CD4-positive, alpha-beta memory T cell (primary cell): ENCODE measurements around the gene FAM3C. TPM values are rescaled to one million over a fixed set of nuclear protein-coding genes. Genes with fewer than 3 reads are reported as not detected.

ENCODE experiments used
- CTCF ChIA-PET: fragments of 350-600 bp; sonication (Branson Sonifier 250); formaldehyde crosslinking; loops from one replicate; lab custom pipeline; 2021; ENCODE audit warnings: inconsistent platforms; ENCODE audit not compliant: partially characterized antibody; lab: Charles Lee
- POLR2A ChIA-PET: fragments of 350-600 bp; sonication (Branson Sonifier 250); formaldehyde crosslinking; loops from one replicate; lab custom pipeline; 2021; ENCODE audit not compliant: partially characterized antibody; lab: Charles Lee
- DNase-seq, 5 donors: peaks; one replicate each; pipeline versions ENCODE4 v3.0.0 to v3.0.0-alpha.2; 2020 to 2022; ENCODE audit warnings: mixed read lengths in 1 of 5
- H3K27ac ChIP-seq: one replicate; pipeline ENCODE4 v1.7.0; 2013; ENCODE audit warnings: low read depth, low read length
- H3K27me3 ChIP-seq: 2 replicates; pipeline ENCODE4 v1.7.0; 2013; ENCODE audit warnings: mild to moderate bottlenecking, low read length, moderate library complexity; ENCODE audit not compliant: insufficient read depth
- H3K36me3 ChIP-seq: 2 replicates; pipeline ENCODE4 v1.7.0; 2013; ENCODE audit warnings: mild to moderate bottlenecking, low read length, moderate library complexity; ENCODE audit not compliant: insufficient read depth
- H3K4me1 ChIP-seq: 2 replicates; pipeline ENCODE4 v1.7.0; 2013; ENCODE audit warnings: mild to moderate bottlenecking, low read length, moderate library complexity; ENCODE audit not compliant: insufficient read depth
- H3K4me3 ChIP-seq, 2 donors: one replicate each; pipeline ENCODE4 v1.7.0; 2013; ENCODE audit warnings: low read length in 2 of 2, mild to moderate bottlenecking in 1 of 2
- H3K9me3 ChIP-seq, 2 donors: one replicate each; pipeline ENCODE4 v1.7.0; 2013; ENCODE audit warnings: low read length in 2 of 2, control low read depth in 1 of 2; ENCODE audit not compliant: control insufficient read depth in 1 of 2
- H3K27ac Mint-ChIP-seq, 7 donors: one replicate each; pipeline ENCODE4 v1.8.0; 2020 to 2021; ENCODE audit warnings: mixed read lengths in 7 of 7, mild to moderate bottlenecking in 6 of 7, inconsistent platforms in 3 of 7, moderate library complexity in 3 of 7
- H3K27me3 Mint-ChIP-seq, 2 donors: one replicate each; pipeline ENCODE4 v1.8.0; 2020 to 2021; ENCODE audit warnings: mixed read lengths in 2 of 2
- H3K36me3 Mint-ChIP-seq, 2 donors: one replicate each; pipeline ENCODE4 v1.8.0; 2020 to 2021; ENCODE audit warnings: mixed read lengths in 2 of 2, inconsistent platforms in 1 of 2, mild to moderate bottlenecking in 1 of 2
- H3K4me1 Mint-ChIP-seq, 4 donors: one replicate each; pipeline ENCODE4 v1.8.0; 2020 to 2021; ENCODE audit warnings: mixed read lengths in 4 of 4, mild to moderate bottlenecking in 1 of 4
- H3K4me3 Mint-ChIP-seq, 8 donors: one replicate each; pipeline ENCODE4 v1.8.0; 2020 to 2021; ENCODE audit warnings: mixed read lengths in 8 of 8, mild to moderate bottlenecking in 7 of 8, moderate library complexity in 6 of 8, inconsistent platforms in 3 of 8
- H3K9me3 Mint-ChIP-seq, 8 donors: one replicate each; pipeline ENCODE4 v1.8.0; 2020 to 2021; ENCODE audit warnings: mixed read lengths in 8 of 8, mild to moderate bottlenecking in 5 of 8, inconsistent platforms in 3 of 8, moderate library complexity in 1 of 8
- intact Hi-C: fragments of 100-400 bp; cut with micrococcal nuclease; formaldehyde crosslinking; loops from one replicate; pipeline ENCODE4 v1.15.1; 2023
- polyA plus RNA-seq, 2 donors: library from polyadenylated mRNA; unstranded; fragments of 300-500 nt; fragmentation: Illumina TruSeq; gene quantifications; one replicate each; pipeline ENCODE4 v1.2.3, GENCODE V29; 2021
- total RNA-seq, 2 experiments: library from RNA; stranded (reverse); gene quantifications; one replicate each; pipeline ENCODE4 v1.2.3, GENCODE V29; 2021

Gene FAM3C
- total and polyA plus RNA-seq, 4 experiments from 2014 or later = 8.8 to 20.9 (median 17.7) TPM

DNA sequence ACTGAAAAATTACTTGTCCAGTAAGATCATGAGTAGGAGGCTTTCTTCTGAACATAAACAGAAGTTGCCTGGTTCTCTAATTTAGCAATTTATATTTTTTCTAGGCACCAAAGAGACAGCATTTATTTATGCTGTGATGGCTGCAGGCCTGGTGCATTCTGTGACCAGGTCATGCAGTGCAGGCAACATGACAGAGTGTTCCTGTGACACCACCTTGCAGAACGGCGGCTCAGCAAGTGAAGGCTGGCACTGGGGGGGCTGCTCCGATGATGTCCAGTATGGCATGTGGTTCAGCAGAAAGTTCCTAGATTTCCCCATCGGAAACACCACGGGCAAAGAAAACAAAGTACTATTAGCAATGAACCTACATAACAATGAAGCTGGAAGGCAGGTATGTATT lies 64.5 kb downstream of the FAM3C start:
- peaks cover 3% of the 10 kb centered on the region for H3K27me3 ChIP-seq

DNA sequence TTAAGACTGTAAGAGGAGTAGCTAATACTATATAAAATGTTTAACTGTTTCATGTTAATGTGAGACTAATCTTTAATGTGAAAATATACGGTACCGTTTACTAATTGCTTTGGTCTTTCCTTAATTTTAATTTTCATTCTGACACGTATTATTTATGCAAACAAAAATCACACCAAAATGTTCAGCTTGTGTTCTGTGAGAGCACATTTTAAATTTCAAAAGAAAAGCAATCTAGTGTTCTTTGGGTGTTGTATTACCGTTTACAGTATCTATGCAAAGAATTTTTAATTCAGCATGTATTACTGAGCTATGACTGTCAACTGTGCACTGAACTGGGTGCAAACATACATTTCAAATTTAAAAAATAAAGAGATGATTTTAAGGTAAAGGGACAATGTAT lies 65.1 kb downstream of the FAM3C start:
- Histone ChIP-seq H3K27ac (no peak overlapping the region), H3K4me3 (no peak overlapping the region), H3K4me1 (peaks cover 16% of the 10 kb centered on the region), H3K9me3 (no peaks in the 10 kb centered on the region), H3K27me3 (peaks cover 3% of the 10 kb centered on the region), H3K36me3 (no peaks in the 10 kb centered on the region)
- DNase-seq = no peak
- Mint-ChIP-seq H3K9me3 (no peaks in the 10 kb centered on the region), H3K36me3 (no peaks in the 10 kb centered on the region), H3K4me3 (no peak overlapping the region), H3K27ac (no peak overlapping the region), H3K27me3 (peaks cover 33 to 35% of the 10 kb centered on the region in 2 donors), H3K4me1 (peaks cover 3 to 25% (median 15%) of the 10 kb centered on the region in 4 donors)
- ChIA-PET POLR2A (no interaction called here), CTCF (interaction anchor here (1.0 to 1.3 kb wide), 2 partner anchors 65 to 218 kb away, joined by 3 read pairs; partner anchors contain the start of gene FAM3C)
- intact Hi-C loops = no loop called here

More for the DNA sequence above, 64.5 kb downstream of the FAM3C start:
- intact Hi-C loops = no loop called here
- no peak overlapping the region for H3K27ac ChIP-seq
- no peaks in the 10 kb centered on the region for H3K36me3 ChIP-seq
- no peaks in the 10 kb centered on the region for H3K9me3 Mint-ChIP-seq
- H3K4me1 Mint-ChIP-seq = peaks cover 3 to 25% (median 15%) of the 10 kb centered on the region in 4 donors
- peaks cover 16% of the 10 kb centered on the region for H3K4me1 ChIP-seq
- POLR2A ChIA-PET = no interaction called here
- H3K27me3 Mint-ChIP-seq = peaks cover 30% of the 10 kb centered on the region in 2 donors
- no peaks in the 10 kb centered on the region for H3K9me3 ChIP-seq
- H3K4me3 Mint-ChIP-seq = no peak overlapping the region
- DNase-seq = no peak
- no peak overlapping the region for H3K4me3 ChIP-seq
- no peak overlapping the region for H3K27ac Mint-ChIP-seq
- CTCF ChIA-PET = interaction anchor here (1.3 kb wide), 1 partner anchor 218 kb away, joined by 3 read pairs; no protein-coding TSS in a partner anchor
- no peaks in the 10 kb centered on the region for H3K36me3 Mint-ChIP-seq

DNA sequence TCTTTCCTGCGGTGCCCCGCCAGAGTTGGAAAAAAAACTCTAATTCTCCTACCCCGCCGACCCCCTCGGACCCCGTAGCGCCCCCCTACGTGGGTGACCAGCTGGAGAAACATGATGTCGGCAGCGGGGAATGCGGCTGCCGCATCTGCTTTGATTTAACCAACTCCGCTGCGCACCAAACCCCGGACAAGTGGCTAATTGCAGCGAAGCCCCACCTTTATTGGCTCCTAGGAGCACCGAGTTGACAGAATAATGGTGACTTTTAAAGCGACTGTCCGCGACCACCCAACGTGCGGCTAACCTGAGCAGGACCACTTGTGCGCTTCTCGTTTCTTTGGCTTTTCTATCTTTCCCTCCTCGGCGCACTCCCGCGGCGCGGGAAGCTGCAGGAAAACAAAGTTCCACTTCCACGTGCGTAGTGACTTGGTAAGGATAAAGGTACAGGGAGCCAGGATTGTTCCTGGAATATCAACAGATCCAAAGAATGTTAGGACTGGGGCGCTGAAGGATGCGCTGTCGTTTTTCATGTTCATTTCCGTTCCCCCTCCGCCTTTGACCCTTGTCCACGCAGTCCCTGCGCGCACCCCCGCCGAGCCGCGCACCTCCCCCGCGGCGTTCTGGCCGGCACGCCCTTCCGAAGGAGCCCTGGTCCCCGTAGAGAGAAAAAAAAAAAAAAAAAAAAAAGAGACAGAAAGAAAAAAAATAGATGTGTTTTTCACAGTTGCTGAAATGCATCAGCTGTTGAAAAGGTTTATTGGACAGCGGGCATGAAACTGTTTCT lies 65.9 kb downstream of the FAM3C start:
- peaks cover 3 to 25% (median 15%) of the 10 kb centered on the region in 4 donors for H3K4me1 Mint-ChIP-seq
- H3K36me3 Mint-ChIP-seq = no peaks in the 10 kb centered on the region
- ChIA-PET CTCF (interaction anchor here (1.0 to 1.3 kb wide), 2 partner anchors 66 to 219 kb away, joined by 3 read pairs; partner anchors contain the start of gene FAM3C), POLR2A (no interaction called here)
- Histone ChIP-seq H3K4me3 (no peak overlapping the region), H3K27me3 (peaks cover 3% of the 10 kb centered on the region), H3K36me3 (no peaks in the 10 kb centered on the region), H3K9me3 (no peaks in the 10 kb centered on the region), H3K27ac (no peak overlapping the region), H3K4me1 (peaks cover 16% of the 10 kb centered on the region)
- H3K9me3 Mint-ChIP-seq = no peaks in the 10 kb centered on the region
- no peak for DNase-seq
- no peak overlapping the region for H3K27ac Mint-ChIP-seq
- H3K27me3 Mint-ChIP-seq = peaks cover 33 to 35% of the 10 kb centered on the region in 2 donors
- intact Hi-C loops = no loop called here
- peak overlapping the region; percentile 7 to 67 (median 49) for H3K4me3 Mint-ChIP-seq

GRCh38 chr7:121329191-121330052 lies 66.7 kb downstream of the FAM3C start:
- Mint-ChIP-seq H3K27me3 (peaks cover 33 to 35% of the 10 kb centered on the region in 2 donors), H3K27ac (no peak overlapping the region), H3K36me3 (no peaks in the 10 kb centered on the region), H3K4me3 (peak overlapping the region in 5 of 8 donors; percentile 33 to 67 (median 57)), H3K9me3 (no peaks in the 10 kb centered on the region), H3K4me1 (peaks cover 3 to 25% (median 15%) of the 10 kb centered on the region in 4 donors)
- Histone ChIP-seq H3K4me1 (peaks cover 16% of the 10 kb centered on the region), H3K9me3 (no peaks in the 10 kb centered on the region), H3K36me3 (no peaks in the 10 kb centered on the region), H3K27me3 (peaks cover 3% of the 10 kb centered on the region), H3K27ac (no peak overlapping the region), H3K4me3 (no peak overlapping the region)
- ChIA-PET CTCF (no interaction called here), POLR2A (no interaction called here)
- no peak for DNase-seq
- intact Hi-C loops = no loop called here

DNA sequence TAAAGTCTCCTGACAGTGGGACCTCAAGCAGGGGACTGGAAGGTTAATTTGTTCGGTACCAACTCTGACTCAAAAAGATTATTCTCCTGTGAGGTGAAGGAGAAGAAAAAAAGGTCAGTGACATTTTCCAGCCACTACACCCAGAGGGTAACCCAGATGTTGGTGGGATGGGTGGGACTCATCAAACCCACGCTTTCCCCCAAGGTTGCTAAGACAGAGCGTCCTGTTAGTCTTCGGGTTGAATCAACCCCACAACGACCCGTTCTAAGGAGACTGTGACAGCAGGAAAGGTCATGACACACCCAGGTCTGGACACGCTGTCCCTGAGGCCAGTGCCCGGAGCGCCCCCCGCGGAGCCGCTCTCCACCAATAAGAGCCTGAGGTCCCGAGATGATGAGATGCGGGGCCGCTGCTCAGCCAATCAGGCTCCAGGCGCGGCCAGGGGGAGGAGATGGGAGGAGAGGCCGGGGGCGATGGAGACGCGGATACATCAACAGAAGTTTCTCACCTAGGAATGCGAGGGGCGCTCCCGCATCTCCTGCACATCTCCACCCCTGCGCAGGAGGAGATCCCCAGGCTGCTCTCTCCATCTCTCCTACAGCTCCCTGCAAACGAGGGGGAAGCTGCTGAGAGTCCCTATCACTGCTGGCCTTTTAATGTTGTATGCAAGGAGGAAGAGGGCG lies 67.5 kb downstream of the FAM3C start, which contains the start of gene WNT16:
WNT16 (plus strand) TSS at position 493 of the 683 bp plus-strand sequence. CDS start 293 bp downstream, outside the sequence.
- Mint-ChIP-seq H3K27me3 (peaks cover 35 to 38% of the 10 kb centered on the region in 2 donors), H3K4me1 (peaks cover 3 to 25% (median 15%) of the 10 kb centered on the region in 4 donors), H3K27ac (peak within 1 kb of the TSS in 1 of 7 donors; percentile 35), H3K9me3 (no peaks in the 10 kb centered on the region), H3K4me3 (peak within 1 kb of the TSS in 5 of 8 donors; percentile 33 to 67 (median 57)), H3K36me3 (no peaks in the 10 kb centered on the region)
- H3K27ac ChIP-seq = no peak within 1 kb of the TSS
- peaks cover 16% of the 10 kb centered on the region for H3K4me1 ChIP-seq
- intact Hi-C loops = no loop called here
- peaks cover 3% of the 10 kb centered on the region for H3K27me3 ChIP-seq
- no peaks in the 10 kb centered on the region for H3K36me3 ChIP-seq
- CTCF ChIA-PET = no interaction called here
- POLR2A ChIA-PET = no interaction called here
- DNase-seq = no peak
- no peaks in the 10 kb centered on the region for H3K9me3 ChIP-seq
- H3K4me3 ChIP-seq = no peak within 1 kb of the TSS

- Histone ChIP-seq H3K9me3 (no peaks in the 10 kb centered on the region), H3K27me3 (peaks cover 3% of the 10 kb centered on the region), H3K36me3 (no peaks in the 10 kb centered on the region), H3K27ac (no peak overlapping the region), H3K4me3 (no peak overlapping the region), H3K4me1 (peaks cover 16% of the 10 kb centered on the region)
- CTCF ChIA-PET = no interaction called here
- Mint-ChIP-seq H3K9me3 (no peaks in the 10 kb centered on the region), H3K36me3 (no peaks in the 10 kb centered on the region), H3K4me1 (peaks cover 3 to 25% (median 15%) of the 10 kb centered on the region in 4 donors), H3K4me3 (no peak overlapping the region), H3K27ac (no peak overlapping the region), H3K27me3 (peaks cover 36 to 39% of the 10 kb centered on the region in 2 donors)
- intact Hi-C loops = no loop called here
- POLR2A ChIA-PET = no interaction called here
- DNase-seq = no peak
Observed at GRCh38 chr7:121327671-121328070, 68.4 kb downstream of the FAM3C start.
